Thyroid gland (tissue), 4 donors: ENCODE data around the gene GPR155.

Experiments used
- POLR2A ChIP-seq, 2 donors: fragments of 450-650 bp; IDR thresholded peaks; one replicate each; pipeline ENCODE4 v1.6.1; 2017; ENCODE audit warnings: antibody characterized with exemption in 2 of 2, mild to moderate bottlenecking in 2 of 2, moderate library complexity in 1 of 2
- TF ChIP-seq, protein P1 (sequence below), 6 experiments: fragments of 200-600 bp in 3 of 6; fragments of 450-650 bp in 3 of 6; sonication (generic) in 3 of 6; IDR thresholded peaks; one replicate each; pipeline ENCODE4 v1.5.1; 2016 to 2019; ENCODE audit warnings: antibody characterized with exemption in 6 of 6, mild to moderate bottlenecking in 2 of 6, inconsistent platforms in 1 of 6, moderate library complexity in 1 of 6

DNA sequence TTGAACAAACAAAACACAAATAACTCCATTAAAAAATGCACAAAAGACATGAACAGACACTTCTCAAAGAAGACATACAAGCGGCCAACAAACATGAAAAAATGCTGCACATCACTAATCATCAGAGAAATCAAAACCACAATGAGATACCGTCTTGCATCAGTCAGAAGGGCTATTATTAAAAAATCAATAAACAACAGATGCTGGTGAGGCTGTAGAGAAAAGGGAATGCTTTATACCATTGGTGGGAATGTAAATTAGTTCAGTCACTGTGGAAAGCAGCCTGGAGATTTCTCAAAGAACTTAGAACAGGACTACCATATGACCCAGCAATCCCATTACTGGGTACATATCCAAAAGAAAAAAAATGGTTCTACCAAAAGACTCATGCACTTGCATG, 37.8 kb downstream of the GPR155 start:
- TF ChIP-seq, protein P1, sequence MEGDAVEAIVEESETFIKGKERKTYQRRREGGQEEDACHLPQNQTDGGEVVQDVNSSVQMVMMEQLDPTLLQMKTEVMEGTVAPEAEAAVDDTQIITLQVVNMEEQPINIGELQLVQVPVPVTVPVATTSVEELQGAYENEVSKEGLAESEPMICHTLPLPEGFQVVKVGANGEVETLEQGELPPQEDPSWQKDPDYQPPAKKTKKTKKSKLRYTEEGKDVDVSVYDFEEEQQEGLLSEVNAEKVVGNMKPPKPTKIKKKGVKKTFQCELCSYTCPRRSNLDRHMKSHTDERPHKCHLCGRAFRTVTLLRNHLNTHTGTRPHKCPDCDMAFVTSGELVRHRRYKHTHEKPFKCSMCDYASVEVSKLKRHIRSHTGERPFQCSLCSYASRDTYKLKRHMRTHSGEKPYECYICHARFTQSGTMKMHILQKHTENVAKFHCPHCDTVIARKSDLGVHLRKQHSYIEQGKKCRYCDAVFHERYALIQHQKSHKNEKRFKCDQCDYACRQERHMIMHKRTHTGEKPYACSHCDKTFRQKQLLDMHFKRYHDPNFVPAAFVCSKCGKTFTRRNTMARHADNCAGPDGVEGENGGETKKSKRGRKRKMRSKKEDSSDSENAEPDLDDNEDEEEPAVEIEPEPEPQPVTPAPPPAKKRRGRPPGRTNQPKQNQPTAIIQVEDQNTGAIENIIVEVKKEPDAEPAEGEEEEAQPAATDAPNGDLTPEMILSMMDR (IDR thresholded peaks at IDR 0.05), result no peak
- no peak for TF ChIP-seq POLR2A (IDR thresholded peaks at IDR 0.05)
